ENCODE results near the gene PPIL1. TPM values are rescaled to one million over a fixed set of nuclear protein-coding genes. Genes with fewer than 3 reads are reported as not detected.

PPIL1 gene
- total and polyA plus RNA-seq, 2 of the 13 experiments (the other 11 are each of a cell fraction or from before 2014, with no cell fraction given): 74.2 to 144 TPM

DNA sequence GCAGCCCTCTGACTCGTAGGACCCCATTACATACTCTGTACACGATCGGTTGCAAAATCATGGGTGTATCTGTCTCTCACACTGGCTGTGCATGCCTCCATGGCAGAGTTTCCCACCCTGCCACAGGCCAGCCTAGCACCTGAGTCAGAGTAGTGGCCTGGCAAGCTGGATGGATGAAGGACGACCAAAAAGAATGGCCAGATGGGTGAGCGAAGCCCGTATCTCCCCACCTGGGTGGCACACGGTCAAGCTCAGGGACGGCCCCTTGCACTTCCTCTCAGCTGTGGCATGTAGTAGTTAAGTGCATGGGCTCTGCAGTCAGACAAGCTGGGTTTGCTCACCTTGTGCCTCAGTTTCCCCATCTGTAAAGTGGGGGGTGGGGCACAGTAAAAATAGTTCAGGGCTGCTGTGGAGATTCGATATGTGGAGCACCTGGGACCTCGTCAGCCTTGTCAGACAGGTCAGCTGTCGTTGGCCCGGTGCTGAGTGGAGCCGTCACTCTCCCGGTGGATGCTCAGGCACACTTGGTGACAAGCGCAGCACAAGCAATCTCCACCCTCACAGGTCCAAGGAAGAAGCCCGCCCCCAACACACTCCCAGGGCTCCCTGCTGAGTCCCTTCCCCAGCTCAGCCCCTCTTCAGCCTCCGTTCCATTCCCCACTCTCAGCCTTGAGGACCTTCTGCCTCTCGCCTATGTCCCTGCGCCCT lies 47.9 kb downstream of the PPIL1 start:
- 61% methylated on average over 19 of the region's 19 CpGs for WGBS (ENCODE audit: low lambda C conversion rate)
- CTCF ChIA-PET (ENCODE audit: low intra/inter-chr PET ratio, low total read pairs): no interaction called here
- peaks cover 12 to 48% of the 10 kb centered on the region in 2 experiments; a peak in 4 of 5 replicates for H3K27me3 ChIP-seq (ENCODE audit: control insufficient read depth in 1 of 2, insufficient read depth in 2 of 2, low read length in 2 of 2)
- H3K9ac ChIP-seq (ENCODE audit: insufficient read depth, low read depth, low read length): no peak overlapping the region
- no peaks in the 10 kb centered on the region for H3K36me3 ChIP-seq (replicated peaks in 1 of 2; ENCODE audit: control insufficient read depth in 1 of 2, insufficient read depth in 2 of 2, low read length in 2 of 2)
- peaks cover 100% of the 10 kb centered on the region for H3K4me1 ChIP-seq (ENCODE audit: insufficient read depth, low read length)
- BruUV-seq (replicated peaks): no TSS peak
- peak overlapping the region; percentile 16; the same call in 1 of the 2 replicates for H3K4me2 ChIP-seq (ENCODE audit: low read depth, low read length)
- DNase-seq (ENCODE audit: low spot score) (no peak), ATAC-seq (no peak), FAIRE-seq (no peak)
- H3K9me3 ChIP-seq (ENCODE audit: low read length): no peaks in the 10 kb centered on the region
- H3K27ac ChIP-seq (ENCODE audit: extremely low read length, insufficient read depth, low read length): no peak overlapping the region
- in situ Hi-C loops (cut with HindIII; ENCODE audit: extremely low pct_ligation_motif_present, low pct_unique_long_range_greater_than_20kb): no loop called here
- no peaks in the 10 kb centered on the region for H4K20me1 ChIP-seq (ENCODE audit: insufficient read depth, low read length)
- H3K4me3 ChIP-seq (replicated peaks in 1 of 3; ENCODE audit: insufficient read depth in 1 of 3, low read depth in 2 of 3, low read length in 3 of 3): no peak overlapping the region
- no peaks in the 10 kb centered on the region for H3K79me2 ChIP-seq (ENCODE audit: insufficient read depth, low read length)
- TF ChIP-seq, protein P1, sequence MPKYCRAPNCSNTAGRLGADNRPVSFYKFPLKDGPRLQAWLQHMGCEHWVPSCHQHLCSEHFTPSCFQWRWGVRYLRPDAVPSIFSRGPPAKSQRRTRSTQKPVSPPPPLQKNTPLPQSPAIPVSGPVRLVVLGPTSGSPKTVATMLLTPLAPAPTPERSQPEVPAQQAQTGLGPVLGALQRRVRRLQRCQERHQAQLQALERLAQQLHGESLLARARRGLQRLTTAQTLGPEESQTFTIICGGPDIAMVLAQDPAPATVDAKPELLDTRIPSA (CRISPR knock-in tag; IDR thresholded peaks at IDR 0.05; ENCODE audit: borderline replicate concordance): 0 out of 2 replicates have a peak, but pooled peaks have one; percentile 47
- 0 out of 2 replicates have a peak, but pooled peaks have one; percentile 26 for TF ChIP-seq ZNF329 (CRISPR knock-in tag; IDR thresholded peaks at IDR 0.05; ENCODE audit: low read depth)
- TF ChIP-seq, protein P2, sequence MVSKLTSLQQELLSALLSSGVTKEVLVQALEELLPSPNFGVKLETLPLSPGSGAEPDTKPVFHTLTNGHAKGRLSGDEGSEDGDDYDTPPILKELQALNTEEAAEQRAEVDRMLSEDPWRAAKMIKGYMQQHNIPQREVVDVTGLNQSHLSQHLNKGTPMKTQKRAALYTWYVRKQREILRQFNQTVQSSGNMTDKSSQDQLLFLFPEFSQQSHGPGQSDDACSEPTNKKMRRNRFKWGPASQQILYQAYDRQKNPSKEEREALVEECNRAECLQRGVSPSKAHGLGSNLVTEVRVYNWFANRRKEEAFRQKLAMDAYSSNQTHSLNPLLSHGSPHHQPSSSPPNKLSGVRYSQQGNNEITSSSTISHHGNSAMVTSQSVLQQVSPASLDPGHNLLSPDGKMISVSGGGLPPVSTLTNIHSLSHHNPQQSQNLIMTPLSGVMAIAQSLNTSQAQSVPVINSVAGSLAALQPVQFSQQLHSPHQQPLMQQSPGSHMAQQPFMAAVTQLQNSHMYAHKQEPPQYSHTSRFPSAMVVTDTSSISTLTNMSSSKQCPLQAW (CRISPR knock-in tag; IDR thresholded peaks at IDR 0.05): 0 out of 2 replicates have a peak, but pooled peaks have one; percentile 33
- 0 out of 2 replicates have a peak, but pooled peaks have one; percentile 6 for TF ChIP-seq ZNF839 (CRISPR knock-in tag; IDR thresholded peaks at IDR 0.05; ENCODE audit: borderline replicate concordance)
- 0 out of 2 replicates have a peak, but pooled peaks have one; percentile 28 for TF ChIP-seq EED (CRISPR knock-in tag; IDR thresholded peaks at IDR 0.05)
- TF ChIP-seq, protein P3, sequence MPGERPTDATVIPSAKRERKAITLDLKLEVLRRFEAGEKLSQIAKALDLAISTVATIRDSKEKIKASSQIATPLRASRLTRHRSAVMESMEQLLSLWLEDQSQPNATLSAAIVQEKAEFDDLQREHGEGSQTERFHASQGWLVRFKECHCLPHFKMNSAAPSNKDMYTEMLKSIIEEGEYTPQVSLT (CRISPR knock-in tag; IDR thresholded peaks at IDR 0.05; ENCODE audit: borderline replicate concordance, low read depth): 0 out of 2 replicates have a peak, but pooled peaks have one; percentile 59
- TF ChIP-seq MED13 (CRISPR knock-in tag; IDR thresholded peaks at IDR 0.05): no peak
- 0 out of 2 replicates have a peak, but pooled peaks have one; percentile 14 for TF ChIP-seq ZNF891 (CRISPR knock-in tag; IDR thresholded peaks at IDR 0.05)
- TF ChIP-seq ZNF713 (CRISPR knock-in tag; IDR thresholded peaks at IDR 0.05): 0 out of 2 replicates have a peak, but pooled peaks have one; percentile 33
- TF ChIP-seq CAMTA2 (CRISPR knock-in tag; IDR thresholded peaks at IDR 0.05; ENCODE audit: borderline replicate concordance): no peak
- no peak for TF ChIP-seq ZNF543 (CRISPR knock-in tag; IDR thresholded peaks at IDR 0.05)
- 0 out of 2 replicates have a peak, but pooled peaks have one; percentile 57 for TF ChIP-seq ZNF572 (CRISPR knock-in tag; IDR thresholded peaks at IDR 0.05)
- TF ChIP-seq ZNF629 (CRISPR knock-in tag; conservative IDR thresholded peaks at IDR 0.05): 0 out of 2 replicates have a peak, but pooled peaks have one; percentile 36
- TF ChIP-seq PPARG (CRISPR knock-in tag; conservative IDR thresholded peaks at IDR 0.05): no peak
- no peak overlapping the region for H2AFZ ChIP-seq (ENCODE audit: low read length)
- intact Hi-C loops (cut with micrococcal nuclease; ENCODE audit: unreplicated experiment): no loop called here
- POLR2A ChIA-PET: no interaction called here

All from HepG2 (cell line).